ENCODE data around the gene RBMS1.

GRCh38 chr2:160333324-160334027, 160.1 kb downstream of the RBMS1 start:
- TF ChIP-seq POLR2A (IDR thresholded peaks at IDR 0.05): no peak
- no peak for TF ChIP-seq CTCF (IDR thresholded peaks at IDR 0.05)
- TF ChIP-seq POLR2AphosphoS5 (IDR thresholded peaks at IDR 0.05): no peak
